ENCODE results near the gene PRKCB. TPM values are rescaled to one million over a fixed set of nuclear protein-coding genes. Genes with fewer than 3 reads are reported as not detected.

The PRKCB gene
- total RNA-seq, 4 donors from 2014 or later: 7.4 to 21.6 (median 12.9) TPM

GRCh38 chr16:23998771-23999170 is 163.0 kb downstream of the PRKCB start:
- no peak for DNase-seq (ENCODE audit: low spot score in 2 of 2)
- TF ChIP-seq CTCF (IDR thresholded peaks at IDR 0.05) (no peak), POLR2A (IDR thresholded peaks at IDR 0.05) (no peak)
- no peak overlapping the region for H3K4me3 ChIP-seq (ENCODE audit: low read depth, poor library complexity, severe bottlenecking)
- intact Hi-C loops (cut with DNase I; ENCODE audit: low total_unique reads): no loop called here

- H3K4me3 ChIP-seq (ENCODE audit: low read depth, poor library complexity, severe bottlenecking): no peak overlapping the region
- TF ChIP-seq CTCF (IDR thresholded peaks at IDR 0.05) (no peak), POLR2A (IDR thresholded peaks at IDR 0.05) (no peak)
- DNase-seq (ENCODE audit: low spot score in 2 of 2): no peak
- 35% methylated on average over 4 of the region's 4 CpGs for WGBS, 2 donors
- intact Hi-C loops (cut with DNase I; ENCODE audit: low total_unique reads): no loop called here
Measured at GRCh38 chr16:23999663-24000062, 163.9 kb downstream of the PRKCB start.

- WGBS, 2 donors: 84 to 89% methylated on average over 1 of the region's 1 CpG
- no peak for DNase-seq (ENCODE audit: low spot score in 2 of 2)
- intact Hi-C loops (cut with DNase I; ENCODE audit: low total_unique reads): no loop called here
- no peak overlapping the region for H3K4me3 ChIP-seq (ENCODE audit: low read depth, poor library complexity, severe bottlenecking)
- TF ChIP-seq POLR2A (IDR thresholded peaks at IDR 0.05) (no peak), CTCF (IDR thresholded peaks at IDR 0.05) (no peak)
Measured at GRCh38 chr16:24001710-24002109, 165.9 kb downstream of the PRKCB start.

- 68 to 89% methylated on average over 4 of the region's 4 CpGs for WGBS, 2 donors
- no peak overlapping the region for H3K4me3 ChIP-seq (ENCODE audit: low read depth, poor library complexity, severe bottlenecking)
- TF ChIP-seq POLR2A (IDR thresholded peaks at IDR 0.05) (no peak), CTCF (IDR thresholded peaks at IDR 0.05) (no peak)
- intact Hi-C loops (cut with DNase I; ENCODE audit: low total_unique reads): no loop called here
- no peak for DNase-seq (ENCODE audit: low spot score in 2 of 2)
Measured at GRCh38 chr16:24002619-24003018, 166.8 kb downstream of the PRKCB start.

- no peak for DNase-seq (ENCODE audit: low spot score in 2 of 2)
- intact Hi-C loops (cut with DNase I; ENCODE audit: low total_unique reads): no loop called here
- 77 to 84% methylated on average over 6 of the region's 6 CpGs for WGBS, 2 donors
- no peak for TF ChIP-seq POLR2A (IDR thresholded peaks at IDR 0.05)
- no peak for TF ChIP-seq CTCF (IDR thresholded peaks at IDR 0.05)
- no peak overlapping the region for H3K4me3 ChIP-seq (ENCODE audit: low read depth, poor library complexity, severe bottlenecking)
Measured at GRCh38 chr16:24005577-24005976, 169.8 kb downstream of the PRKCB start.

GRCh38 chr16:24007391-24007790 is 171.6 kb downstream of the PRKCB start:
- no peak for DNase-seq (ENCODE audit: low spot score in 2 of 2)
- no peak overlapping the region for H3K4me3 ChIP-seq (ENCODE audit: low read depth, poor library complexity, severe bottlenecking)
- no peak for TF ChIP-seq CTCF (IDR thresholded peaks at IDR 0.05)
- no peak for TF ChIP-seq POLR2A (IDR thresholded peaks at IDR 0.05)
- intact Hi-C loops (cut with DNase I; ENCODE audit: low total_unique reads): no loop called here
- WGBS, 2 donors: 63 to 70% methylated on average over 7 of the region's 7 CpGs
